T-helper 2 cell (primary cell): ENCODE results near the gene RAPGEF5.

Experiments used
- DNase-seq, 5 experiments: peaks; one replicate each; pipeline versions ENCODE4 v3.0.0 to v3.0.0-alpha.2; 2012 to 2022
- total RNA-seq, 2 donors: gene quantifications; one replicate each; lab custom pipeline; 2026; lab: John Stamatoyannopoulos, UW

The RAPGEF5 gene
- total RNA-seq: 0 to 0.54 reads per million in 2 donors

- peak in 1 of 5 experiments; percentile 4 for DNase-seq
Observed at GRCh38 chr7:22356701-22357310, at the start of gene RAPGEF5. TSS of gene RAPGEF5 (minus strand) at chr7:22357154. CDS start at chr7:22357060, 94 bp downstream.

- no peak for DNase-seq
Observed at GRCh38 chr7:22406715-22407114, 49.8 kb upstream of the RAPGEF5 start.

GRCh38 chr7:22404421-22405023 lies 47.6 kb upstream of the RAPGEF5 start:
- DNase-seq: no peak

- no peak for DNase-seq
Observed at GRCh38 chr7:22403344-22403743, 46.4 kb upstream of the RAPGEF5 start.

- peak in 2 of 5 experiments; percentile 2 to 51 for DNase-seq
Observed at GRCh38 chr7:22402250-22402649, 45.3 kb upstream of the RAPGEF5 start.

- no peak for DNase-seq
Observed at GRCh38 chr7:22400936-22401553, 44.1 kb upstream of the RAPGEF5 start.

- DNase-seq: no peak
Observed at GRCh38 chr7:22400150-22400814, 43.3 kb upstream of the RAPGEF5 start.

- no peak for DNase-seq
Observed at GRCh38 chr7:22399546-22399945, 42.6 kb upstream of the RAPGEF5 start.

GRCh38 chr7:22399091-22399490 lies 42.1 kb upstream of the RAPGEF5 start:
- DNase-seq: no peak

GRCh38 chr7:22397981-22398380 lies 41.0 kb upstream of the RAPGEF5 start:
- no peak for DNase-seq

- DNase-seq: no peak
Observed at GRCh38 chr7:22395222-22395621, 38.3 kb upstream of the RAPGEF5 start.

- DNase-seq: no peak
Observed at GRCh38 chr7:22394739-22395138, 37.8 kb upstream of the RAPGEF5 start.

- DNase-seq: no peak
Observed at GRCh38 chr7:22393913-22394729, 37.2 kb upstream of the RAPGEF5 start.

GRCh38 chr7:22390516-22390915 lies 33.6 kb upstream of the RAPGEF5 start:
- DNase-seq: no peak

GRCh38 chr7:22389892-22390291 lies 32.9 kb upstream of the RAPGEF5 start:
- DNase-seq: no peak

GRCh38 chr7:22387583-22387982 lies 30.6 kb upstream of the RAPGEF5 start:
- DNase-seq: no peak

GRCh38 chr7:22386865-22387264 lies 29.9 kb upstream of the RAPGEF5 start:
- DNase-seq: no peak

GRCh38 chr7:22386206-22386858 lies 29.4 kb upstream of the RAPGEF5 start:
- DNase-seq: no peak

- DNase-seq: no peak
Observed at GRCh38 chr7:22385326-22385725, 28.4 kb upstream of the RAPGEF5 start.

- no peak for DNase-seq
Observed at GRCh38 chr7:22380333-22380732, 23.4 kb upstream of the RAPGEF5 start.

- DNase-seq: no peak
Observed at GRCh38 chr7:22378199-22378980, 21.4 kb upstream of the RAPGEF5 start.
